Heart left ventricle (tissue), 13 donors: ENCODE results near the gene RGSL1.

Source experiments
- POLR2A ChIP-seq, 2 donors: fragments of 450-650 bp; IDR thresholded peaks; one replicate each; pipeline ENCODE4 v1.6.1; 2017; ENCODE audit warnings: antibody characterized with exemption in 2 of 2, mild to moderate bottlenecking in 2 of 2, moderate library complexity in 2 of 2
- TF ChIP-seq, protein P1 (sequence below), 12 donors: fragments of 200-600 bp; sonication (generic) in 4 of 12; IDR thresholded peaks; one replicate each; pipeline versions ENCODE4 v1.5.0 to v1.8.0; 2018 to 2022; ENCODE audit warnings: antibody characterized with exemption in 12 of 12, mild to moderate bottlenecking in 5 of 12
- donor health status: ischemic (EF 13 %, LVEDD 7.1; RV severe dilation, severe dysfunction).
- donor health status: DM: no; HTN: yes; CAD: no.
- donor health status: DM: no; HTN: no; CAD: no.
- donor health status: ischemic (EF 25% LVEDD 6.9; RV normal size, moderate dysfunction).
- donor health status: ischemic (EF 25% LVEDD 5.7; RV mildly dilated, moderate dysfunction).
- donor health status: ischemic (EF 35%, LVEDD 5.7; RV mildly dilated, moderate dysfunction).
- donor health status: nonischemic (EF 11% LVEDD 7.7; RV severe dilation, severe dysfunction).
- donor health status: DM: yes; HTN: yes; CAD: no.
- donor health status: PGD.
- donor health status: ischemic (EF 29% LVEDD 5.4; RV normal size, mild dysfunction).
- donor health status: nonischemic (EF 23%, LVEDD 6.1; RV moderate dilation, normal function).

DNA sequence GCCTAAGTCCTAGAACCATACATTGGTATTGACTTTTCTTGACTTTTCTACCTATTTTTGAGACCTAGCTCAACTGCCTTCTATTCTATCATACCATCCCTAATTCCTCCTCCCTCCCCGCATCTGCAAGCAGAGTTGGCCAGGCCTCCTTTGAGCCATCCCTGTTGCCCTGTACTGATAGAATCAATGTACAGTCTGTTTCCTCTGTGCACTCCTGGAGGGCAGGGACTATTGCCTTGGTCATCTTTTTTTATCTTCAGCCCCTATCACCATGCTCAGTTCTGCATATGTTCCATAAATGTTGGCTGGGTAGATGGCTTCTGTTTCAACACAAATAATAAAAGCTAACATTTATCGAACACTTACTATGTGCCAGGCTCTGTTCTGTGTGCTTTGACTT lies 158.3 kb downstream of the RGSL1 start:
- TF ChIP-seq, protein P1, sequence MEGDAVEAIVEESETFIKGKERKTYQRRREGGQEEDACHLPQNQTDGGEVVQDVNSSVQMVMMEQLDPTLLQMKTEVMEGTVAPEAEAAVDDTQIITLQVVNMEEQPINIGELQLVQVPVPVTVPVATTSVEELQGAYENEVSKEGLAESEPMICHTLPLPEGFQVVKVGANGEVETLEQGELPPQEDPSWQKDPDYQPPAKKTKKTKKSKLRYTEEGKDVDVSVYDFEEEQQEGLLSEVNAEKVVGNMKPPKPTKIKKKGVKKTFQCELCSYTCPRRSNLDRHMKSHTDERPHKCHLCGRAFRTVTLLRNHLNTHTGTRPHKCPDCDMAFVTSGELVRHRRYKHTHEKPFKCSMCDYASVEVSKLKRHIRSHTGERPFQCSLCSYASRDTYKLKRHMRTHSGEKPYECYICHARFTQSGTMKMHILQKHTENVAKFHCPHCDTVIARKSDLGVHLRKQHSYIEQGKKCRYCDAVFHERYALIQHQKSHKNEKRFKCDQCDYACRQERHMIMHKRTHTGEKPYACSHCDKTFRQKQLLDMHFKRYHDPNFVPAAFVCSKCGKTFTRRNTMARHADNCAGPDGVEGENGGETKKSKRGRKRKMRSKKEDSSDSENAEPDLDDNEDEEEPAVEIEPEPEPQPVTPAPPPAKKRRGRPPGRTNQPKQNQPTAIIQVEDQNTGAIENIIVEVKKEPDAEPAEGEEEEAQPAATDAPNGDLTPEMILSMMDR (IDR thresholded peaks at IDR 0.05), result no peak
- no peak for TF ChIP-seq POLR2A (IDR thresholded peaks at IDR 0.05)
